Gastroesophageal sphincter (tissue), 4 donors: ENCODE results near the gene TMEM242. TPM values are rescaled to one million over a fixed set of nuclear protein-coding genes. Genes with fewer than 3 reads are reported as not detected.
"Not testable (repeated sequence)": the region's sequence is repeated elsewhere in the genome, so short reads cannot be mapped to it uniquely, and the experiment has no call there.

ENCODE experiments used
- ATAC-seq: fragments of 150-250 bp; one replicate; pipeline ENCODE4 v1.9.1; 2016; ENCODE audit warnings: mild to moderate bottlenecking, moderate library complexity
- H3K27ac ChIP-seq, 4 donors: fragments of 200-600 bp; sonication (generic) in 3 of 4; 1 replicate in 3 of 4; 2 replicates in 1 of 4; pipeline ENCODE4 v1.5.1; 2016 to 2019
- H3K27me3 ChIP-seq: fragments of 200-600 bp; sonication (generic); one replicate; pipeline ENCODE4 v1.5.1; 2019
- H3K36me3 ChIP-seq, 2 donors: fragments of 200-600 bp; sonication (generic); one replicate each; pipeline ENCODE4 v1.5.1; 2019; ENCODE audit warnings: control low read depth in 1 of 2
- H3K4me1 ChIP-seq, 3 donors: fragments of 200-600 bp; sonication (generic); 1 replicate in 2 of 3; 2 replicates in 1 of 3; pipeline ENCODE4 v1.5.1; 2016 to 2019; ENCODE audit warnings: control low read depth in 2 of 3
- H3K4me3 ChIP-seq, 2 donors: fragments of 200-600 bp; sonication (generic); one replicate each; pipeline ENCODE4 v1.5.1; 2019; ENCODE audit warnings: mild to moderate bottlenecking in 1 of 2, moderate library complexity in 1 of 2
- H3K9me3 ChIP-seq, 3 donors: fragments of 200-600 bp; sonication (generic); one replicate each; pipeline ENCODE4 v1.5.1; 2017 to 2019; ENCODE audit warnings: control low read depth in 2 of 3
- EP300 ChIP-seq: sonication (generic); formaldehyde crosslinking; IDR thresholded peaks from one replicate; pipeline ENCODE4 v1.6.1; 2017; ENCODE audit warnings: antibody characterized with exemption, mild to moderate bottlenecking
- POLR2A ChIP-seq, 2 donors: fragments of 450-650 bp; IDR thresholded peaks; one replicate each; pipeline ENCODE4 v1.6.1; 2017; ENCODE audit warnings: antibody characterized with exemption in 2 of 2, mild to moderate bottlenecking in 2 of 2, moderate library complexity in 1 of 2
- POLR2AphosphoS5 ChIP-seq: sonication (generic); formaldehyde crosslinking; IDR thresholded peaks from one replicate; pipeline ENCODE4 v1.6.1; 2017; ENCODE audit warnings: antibody characterized with exemption
- WGBS, 2 donors: methylation state at CpG; one replicate each; pipeline ENCODE4 v1.1.5; 2018; ENCODE audit warnings: low coverage in 1 of 2; 5-methylcytosine and 5-hydroxymethylcytosine counted together
- total RNA-seq, 4 donors: library from RNA; depleted of rRNA; stranded (reverse); fragments of >200 nt; gene quantifications; one replicate each; pipeline ENCODE4 v1.1.0, GENCODE V29; 2016
- TF ChIP-seq, protein P1 (sequence below), 4 experiments: fragments of 200-600 bp in 2 of 4; fragments of 450-650 bp in 2 of 4; sonication (generic) in 1 of 4; IDR thresholded peaks; one replicate each; pipeline ENCODE4 v1.5.1; 2017 to 2019; ENCODE audit warnings: antibody characterized with exemption in 4 of 4, mild to moderate bottlenecking in 2 of 4, moderate library complexity in 2 of 4

The TMEM242 gene
- total RNA-seq, 4 donors from 2014 or later = 6.6 to 8.4 (median 7.6) TPM

GRCh38 chr6:157343732-157344131 lies 20.4 kb upstream of the TMEM242 start:
- WGBS, 2 donors = 53 to 64% methylated on average over 4 of the region's 4 CpGs
- no peak for ATAC-seq
- no peak overlapping the region for H3K4me3 ChIP-seq
- no peak overlapping the region for H3K27ac ChIP-seq
- peaks cover 10% of the 10 kb centered on the region for H3K27me3 ChIP-seq
- H3K4me1 ChIP-seq = no peaks in the 10 kb centered on the region
- no peak for TF ChIP-seq EP300
- TF ChIP-seq POLR2AphosphoS5 = no peak
- TF ChIP-seq, protein P1, sequence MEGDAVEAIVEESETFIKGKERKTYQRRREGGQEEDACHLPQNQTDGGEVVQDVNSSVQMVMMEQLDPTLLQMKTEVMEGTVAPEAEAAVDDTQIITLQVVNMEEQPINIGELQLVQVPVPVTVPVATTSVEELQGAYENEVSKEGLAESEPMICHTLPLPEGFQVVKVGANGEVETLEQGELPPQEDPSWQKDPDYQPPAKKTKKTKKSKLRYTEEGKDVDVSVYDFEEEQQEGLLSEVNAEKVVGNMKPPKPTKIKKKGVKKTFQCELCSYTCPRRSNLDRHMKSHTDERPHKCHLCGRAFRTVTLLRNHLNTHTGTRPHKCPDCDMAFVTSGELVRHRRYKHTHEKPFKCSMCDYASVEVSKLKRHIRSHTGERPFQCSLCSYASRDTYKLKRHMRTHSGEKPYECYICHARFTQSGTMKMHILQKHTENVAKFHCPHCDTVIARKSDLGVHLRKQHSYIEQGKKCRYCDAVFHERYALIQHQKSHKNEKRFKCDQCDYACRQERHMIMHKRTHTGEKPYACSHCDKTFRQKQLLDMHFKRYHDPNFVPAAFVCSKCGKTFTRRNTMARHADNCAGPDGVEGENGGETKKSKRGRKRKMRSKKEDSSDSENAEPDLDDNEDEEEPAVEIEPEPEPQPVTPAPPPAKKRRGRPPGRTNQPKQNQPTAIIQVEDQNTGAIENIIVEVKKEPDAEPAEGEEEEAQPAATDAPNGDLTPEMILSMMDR (IDR thresholded peaks at IDR 0.05) = no peak
- TF ChIP-seq POLR2A (IDR thresholded peaks at IDR 0.05) = no peak
- H3K36me3 ChIP-seq = no peaks in the 10 kb centered on the region
- H3K9me3 ChIP-seq = no peaks in the 10 kb centered on the region

- no peak for ATAC-seq
- H3K27me3 ChIP-seq = peaks cover 20% of the 10 kb centered on the region
- no peaks in the 10 kb centered on the region for H3K36me3 ChIP-seq
- H3K9me3 ChIP-seq = no peaks in the 10 kb centered on the region
- no peak overlapping the region for H3K27ac ChIP-seq
- no peaks in the 10 kb centered on the region for H3K4me1 ChIP-seq
- TF ChIP-seq, protein P1 (IDR thresholded peaks at IDR 0.05) = no peak
- TF ChIP-seq EP300 (no peak), POLR2AphosphoS5 (no peak), POLR2A (IDR thresholded peaks at IDR 0.05) (no peak)
- H3K4me3 ChIP-seq = no peak overlapping the region
- WGBS, 2 donors = no CpG with 5 or more reads among the region's 1 CpG
Measured at GRCh38 chr6:157339432-157339831, 16.1 kb upstream of the TMEM242 start.

GRCh38 chr6:157337751-157338150 lies 14.4 kb upstream of the TMEM242 start:
- no peaks in the 10 kb centered on the region for H3K4me1 ChIP-seq
- peaks cover 34% of the 10 kb centered on the region for H3K27me3 ChIP-seq

DNA sequence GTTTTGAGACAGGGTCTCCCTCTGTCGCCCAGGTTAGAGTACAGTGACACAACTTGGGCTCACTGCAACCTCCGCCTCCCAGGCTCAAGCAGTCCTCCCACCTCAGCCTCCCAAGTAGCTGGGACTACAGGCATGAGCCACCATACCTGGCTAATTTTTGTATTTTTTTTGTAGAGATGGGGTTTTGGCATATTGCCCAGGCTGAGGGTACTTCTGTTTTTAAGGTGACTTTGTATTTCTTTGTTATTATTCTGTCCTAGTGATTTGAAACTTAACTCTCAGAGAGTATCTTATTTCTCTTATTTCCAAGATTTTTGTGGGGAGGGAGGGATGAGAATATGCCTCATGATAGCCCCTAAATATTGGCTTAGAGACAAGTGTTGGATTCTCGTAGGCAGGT lies 14.0 kb upstream of the TMEM242 start:
- H3K9me3 ChIP-seq, H3K4me1 ChIP-seq, ATAC-seq, H3K27ac ChIP-seq, H3K36me3 ChIP-seq, H3K4me3 ChIP-seq: not testable (repeated sequence)
- peaks cover 39% of the 10 kb centered on the region for H3K27me3 ChIP-seq
- WGBS, 2 donors = 24 to 81% methylated on average over 1 to 3 of the region's 3 CpGs

More at GRCh38 chr6:157337751-157338150, 14.4 kb upstream of the TMEM242 start:
- Histone ChIP-seq H3K4me3 (no peak overlapping the region), H3K27ac (no peak overlapping the region), H3K36me3 (no peaks in the 10 kb centered on the region), H3K9me3 (no peaks in the 10 kb centered on the region)
- TF ChIP-seq, protein P1 (IDR thresholded peaks at IDR 0.05) = no peak
- TF ChIP-seq POLR2A (IDR thresholded peaks at IDR 0.05) (no peak), POLR2AphosphoS5 (no peak), EP300 (no peak)
- no peak for ATAC-seq
- WGBS, 2 donors = 29 to 61% methylated on average over 2 of the region's 2 CpGs

DNA sequence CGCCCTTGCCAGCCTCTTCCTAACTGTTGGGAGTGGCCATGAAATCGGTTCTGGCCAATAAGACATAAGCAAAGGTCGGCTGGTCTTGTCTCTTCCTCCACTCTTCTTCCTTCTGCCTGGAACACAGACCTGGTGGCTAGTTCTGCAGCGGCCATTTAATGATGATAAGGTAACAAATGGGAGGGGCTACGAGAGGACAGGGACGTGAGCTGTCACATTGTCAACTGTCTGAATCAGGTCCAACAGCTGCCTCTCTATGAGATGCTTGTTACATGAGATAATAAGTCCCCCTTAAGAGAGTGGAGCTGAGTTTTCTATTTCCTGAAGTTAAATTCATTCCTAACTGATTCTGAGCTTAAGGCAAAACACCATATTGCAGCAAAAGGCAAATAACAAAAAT lies 12.5 kb upstream of the TMEM242 start:
- no peak for ATAC-seq
- H3K36me3 ChIP-seq = no peaks in the 10 kb centered on the region
- no peaks in the 10 kb centered on the region for H3K4me1 ChIP-seq
- 40 to 50% methylated on average over 5 to 6 of the region's 6 CpGs for WGBS, 2 donors
- H3K9me3 ChIP-seq = no peaks in the 10 kb centered on the region
- no peak for TF ChIP-seq POLR2A (IDR thresholded peaks at IDR 0.05)
- TF ChIP-seq POLR2AphosphoS5 = no peak
- TF ChIP-seq, protein P1 (IDR thresholded peaks at IDR 0.05) = no peak
- no peak for TF ChIP-seq EP300
- no peak overlapping the region for H3K27ac ChIP-seq
- H3K4me3 ChIP-seq = no peak overlapping the region
- peaks cover 43% of the 10 kb centered on the region for H3K27me3 ChIP-seq
